Right cardiac atrium (tissue), 5 donors: ENCODE measurements around the gene PSPC1. TPM values are rescaled to one million over a fixed set of nuclear protein-coding genes. Genes with fewer than 3 reads are reported as not detected.
"Not testable (repeated sequence)": the region's sequence is repeated elsewhere in the genome, so short reads cannot be mapped to it uniquely, and the experiment has no call there.

Experiments
- ATAC-seq, 2 donors: fragments of 200-7000 bp; cut with Tn5 transposase; one replicate each; pipeline versions ENCODE4 v1.8.0 to v1.9.1; 2020; ENCODE audit warnings: moderate library complexity in 2 of 2, mild to moderate bottlenecking in 1 of 2
- DNase-seq, 3 donors: peaks; one replicate each; pipeline ENCODE4 v3.0.0-alpha.2; 2020
- H3K27ac ChIP-seq: one replicate; pipeline ENCODE4 v1.5.1; 2013; ENCODE audit warnings: mild to moderate bottlenecking, low read length, control low read depth, moderate library complexity
- H3K27me3 ChIP-seq: one replicate; pipeline ENCODE4 v1.6.1; 2013; ENCODE audit not compliant: control insufficient read depth, insufficient read depth
- H3K4me1 ChIP-seq: one replicate; pipeline ENCODE4 v1.6.1; 2013; ENCODE audit warnings: low read length; ENCODE audit not compliant: control insufficient read depth, insufficient read depth
- H3K4me3 ChIP-seq: one replicate; pipeline ENCODE4 v1.5.1; 2013; ENCODE audit warnings: low read length, control low read depth
- H3K9me3 ChIP-seq: one replicate; pipeline ENCODE4 v1.6.1; 2013; ENCODE audit warnings: low read length; ENCODE audit not compliant: control insufficient read depth
- WGBS: extraction: QIAGEN DNeasy Blood & Tissue Kit; methylation state at CpG from one replicate; pipeline ENCODE4 v1.1.7; 2013; 5-methylcytosine and 5-hydroxymethylcytosine counted together
- intact Hi-C, 4 donors: fragments of 100-400 bp; cut with DNase I; formaldehyde crosslinking; loops; one replicate each; pipeline versions ENCODE4 v1.11.0 to v1.14.0; 2022 to 2023
- polyA plus RNA-seq: library from polyadenylated mRNA; stranded (reverse); fragments of 200-250 nt; gene quantifications from one replicate; pipeline ENCODE4 v1.2.3, GENCODE V29; 2013
- total RNA-seq, 4 donors: library from RNA; stranded (reverse); fragmentation: NEBNext Ultra II Directional; extraction: Animal tissue kit (Norgen Biotek cat#: 25700); gene quantifications; one replicate each; pipeline ENCODE4 v1.2.1, GENCODE V29; 2021
- donor health status: healthy with polysubstance abuse.
- donor health status: DM: no; HTN: yes; CAD: no.
- donor health status: DM: no; HTN: no; CAD: no.
- donor health status: DM: no; HTN: yes; CAD: no; lungs with severe emphysema.
- donor health status: DM: yes; HTN: yes; CAD: no.

PSPC1 gene
- total and polyA plus RNA-seq, 5 donors = 25.4 to 29.1 (median 28.4) TPM

DNA sequence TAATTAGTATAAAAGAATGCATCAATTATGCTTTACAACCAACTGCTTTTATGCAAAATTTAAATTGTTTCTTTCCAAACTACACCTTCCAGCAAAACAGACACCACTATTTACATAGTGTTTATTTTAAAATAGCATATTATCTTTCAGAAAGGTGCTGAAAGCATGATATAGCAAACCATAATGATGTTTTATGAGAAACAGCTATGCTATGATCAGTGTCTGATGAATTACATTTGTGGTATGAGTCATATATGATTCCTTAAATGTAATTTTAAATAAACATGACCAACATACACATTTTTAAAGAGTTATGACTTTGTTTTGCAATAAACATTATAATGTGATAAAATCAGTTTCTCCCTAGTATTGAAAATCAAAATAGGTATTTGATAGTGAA, 81.1 kb downstream of the PSPC1 start:
- H3K27me3 ChIP-seq, intact Hi-C loops, H3K4me1 ChIP-seq, H3K27ac ChIP-seq, H3K9me3 ChIP-seq, H3K4me3 ChIP-seq, ATAC-seq, DNase-seq: not testable (repeated sequence)

GRCh38 chr13:19700963-19701362, 81.8 kb downstream of the PSPC1 start:
- H3K4me3 ChIP-seq, H3K9me3 ChIP-seq, H3K4me1 ChIP-seq, H3K27ac ChIP-seq, H3K27me3 ChIP-seq, intact Hi-C loops, DNase-seq, ATAC-seq: not testable (repeated sequence)
- 88% methylated on average over 3 of the region's 5 CpGs for WGBS

GRCh38 chr13:19695829-19696228, 86.9 kb downstream of the PSPC1 start:
- WGBS = 78% methylated on average over 3 of the region's 3 CpGs
- intact Hi-C loops = no loop called here

GRCh38 chr13:19695428-19695827, 87.3 kb downstream of the PSPC1 start:
- Histone ChIP-seq H3K4me3 (no peak overlapping the region), H3K9me3 (no peaks in the 10 kb centered on the region), H3K27me3 (no peaks in the 10 kb centered on the region), H3K27ac (no peak overlapping the region), H3K4me1 (no peaks in the 10 kb centered on the region)
- DNase-seq (no peak), ATAC-seq (no peak)
- intact Hi-C loops = no loop called here
- WGBS = 79% methylated on average over 1 of the region's 1 CpG

More at GRCh38 chr13:19695829-19696228, 86.9 kb downstream of the PSPC1 start:
- Histone ChIP-seq H3K4me1 (no peaks in the 10 kb centered on the region), H3K9me3 (no peaks in the 10 kb centered on the region), H3K4me3 (no peak overlapping the region), H3K27ac (no peak overlapping the region), H3K27me3 (no peaks in the 10 kb centered on the region)
- no peak for ATAC-seq
- no peak for DNase-seq

DNA sequence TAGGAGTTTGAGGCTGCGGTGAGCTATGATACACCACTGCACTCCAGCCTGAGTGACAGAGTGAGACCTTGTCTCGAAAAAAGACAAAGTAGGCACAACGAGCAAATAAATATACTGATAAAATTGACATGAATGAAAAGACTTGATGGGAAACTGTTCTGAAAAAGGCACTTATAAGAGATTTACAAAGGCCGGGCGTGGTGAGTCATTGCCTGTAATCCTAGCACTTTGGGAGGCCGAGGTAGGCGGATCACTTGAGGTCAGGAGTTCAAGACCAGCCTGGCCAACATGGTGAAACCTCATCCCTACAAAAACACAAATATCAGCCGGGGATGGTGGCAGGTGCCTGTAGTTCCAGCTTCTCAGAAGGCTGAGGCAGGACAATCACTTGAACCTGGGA, 91.3 kb downstream of the PSPC1 start:
- H3K4me3 ChIP-seq, H3K27me3 ChIP-seq, H3K9me3 ChIP-seq, H3K4me1 ChIP-seq, DNase-seq, H3K27ac ChIP-seq, ATAC-seq, intact Hi-C loops: not testable (repeated sequence)
- WGBS = 96% methylated on average over 8 of the region's 8 CpGs

DNA sequence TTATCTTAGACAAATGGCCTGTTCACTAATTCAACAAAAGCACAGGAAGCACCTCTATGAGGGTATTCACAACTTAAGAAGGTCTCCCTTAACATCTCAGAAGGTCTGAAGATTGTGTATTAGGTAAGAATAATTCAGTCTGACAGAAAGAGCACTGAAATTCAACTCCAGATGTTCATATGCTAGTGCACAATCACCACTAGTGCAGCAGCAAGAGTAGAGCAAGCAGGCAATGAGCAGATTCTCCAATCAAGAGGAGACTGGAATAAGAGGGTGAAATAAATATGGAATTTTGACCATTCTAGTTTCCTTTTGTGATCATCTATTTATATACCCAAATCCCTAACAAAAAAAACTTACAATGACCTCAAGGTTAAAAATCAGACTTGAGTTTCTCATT, 97.3 kb downstream of the PSPC1 start:
- Histone ChIP-seq H3K27me3 (no peaks in the 10 kb centered on the region), H3K4me1 (peaks cover 1% of the 10 kb centered on the region), H3K4me3 (no peak overlapping the region), H3K9me3 (no peaks in the 10 kb centered on the region), H3K27ac (no peak overlapping the region)
- intact Hi-C loops = no loop called here
- DNase-seq (no peak), ATAC-seq (no peak)

DNA sequence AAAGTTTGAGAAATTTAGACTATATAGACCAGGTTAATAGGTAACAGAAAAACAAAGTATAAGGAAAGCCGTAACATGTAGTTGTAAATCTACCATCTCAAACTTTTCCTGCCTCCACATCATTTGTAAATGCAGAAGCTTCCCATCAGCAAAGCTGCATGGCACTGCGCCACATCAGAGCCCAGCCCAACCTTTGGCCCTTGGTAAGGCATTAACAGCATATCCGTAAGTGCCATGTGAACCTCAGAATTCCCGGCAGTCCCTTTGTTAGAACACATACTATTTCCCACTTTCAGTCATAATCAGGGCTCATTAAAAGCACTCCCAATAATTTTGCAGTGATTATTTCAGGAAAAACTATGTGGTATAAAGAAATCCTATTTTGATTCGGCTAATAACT, 97.7 kb downstream of the PSPC1 start:
- intact Hi-C loops = no loop called here
- Histone ChIP-seq H3K4me1 (peaks cover 1% of the 10 kb centered on the region), H3K27me3 (no peaks in the 10 kb centered on the region), H3K27ac (no peak overlapping the region), H3K4me3 (no peak overlapping the region), H3K9me3 (no peaks in the 10 kb centered on the region)
- no peak for DNase-seq
- ATAC-seq = no peak
- WGBS = 62% methylated on average over 5 of the region's 5 CpGs

DNA sequence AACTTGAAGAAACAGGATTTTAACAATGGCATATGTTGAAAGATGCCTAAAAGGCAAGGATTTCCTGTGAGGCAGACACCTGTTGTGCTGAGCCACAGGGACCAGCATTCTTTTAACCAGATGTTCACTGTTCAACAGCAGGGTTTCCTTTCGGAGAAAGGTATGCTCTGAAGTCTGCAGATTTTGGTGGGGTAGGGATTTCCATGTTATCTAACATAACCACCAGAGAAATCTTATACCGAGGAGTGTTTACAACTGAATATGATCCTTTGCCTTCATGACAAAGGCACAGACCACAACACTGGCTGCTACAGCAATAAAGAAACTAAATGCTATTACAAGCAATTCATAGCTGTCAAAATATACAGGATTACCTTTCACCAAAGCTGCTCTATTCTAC, 101.2 kb downstream of the PSPC1 start:
- H3K27me3 ChIP-seq = no peaks in the 10 kb centered on the region
- H3K27ac ChIP-seq = no peak overlapping the region
- 83% methylated on average over 2 of the region's 2 CpGs for WGBS
- no peak for DNase-seq
- no peak overlapping the region for H3K4me3 ChIP-seq
- intact Hi-C loops = no loop called here
- peaks cover 1% of the 10 kb centered on the region for H3K4me1 ChIP-seq
- no peaks in the 10 kb centered on the region for H3K9me3 ChIP-seq
- no peak for ATAC-seq

GRCh38 chr13:19680751-19681150, 102.0 kb downstream of the PSPC1 start:
- 96% methylated on average over 7 of the region's 7 CpGs for WGBS
- ATAC-seq (no peak), DNase-seq (no peak)
- intact Hi-C loops = no loop called here
- Histone ChIP-seq H3K4me3 (no peak overlapping the region), H3K4me1 (no peaks in the 10 kb centered on the region), H3K9me3 (no peaks in the 10 kb centered on the region), H3K27ac (no peak overlapping the region), H3K27me3 (no peaks in the 10 kb centered on the region)

DNA sequence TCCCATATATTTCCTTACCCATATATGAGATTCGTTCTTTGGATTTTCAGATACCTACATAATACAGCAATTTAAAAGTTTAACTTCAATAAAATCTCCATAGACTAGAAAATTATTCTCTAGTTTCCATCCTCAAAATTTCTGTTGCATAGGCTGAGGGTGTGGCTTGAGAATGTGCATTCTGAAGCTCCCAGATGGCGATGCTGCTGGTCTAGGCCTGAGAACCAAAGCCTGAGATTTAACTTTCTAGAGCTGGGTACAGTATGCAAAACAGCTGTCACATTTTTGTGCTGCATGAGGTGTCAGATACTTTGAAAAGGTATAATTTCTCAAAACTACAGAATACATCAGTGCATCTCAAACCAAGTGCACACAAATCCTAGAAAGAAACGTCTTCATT, 106.6 kb downstream of the PSPC1 start:
- Histone ChIP-seq H3K9me3 (no peaks in the 10 kb centered on the region), H3K4me1 (no peaks in the 10 kb centered on the region), H3K4me3 (no peak overlapping the region), H3K27ac (no peak overlapping the region), H3K27me3 (no peaks in the 10 kb centered on the region)
- WGBS = 91% methylated on average over 3 of the region's 3 CpGs
- DNase-seq (no peak), ATAC-seq (no peak)
- intact Hi-C loops = no loop called here

GRCh38 chr13:19674898-19675297, 107.8 kb downstream of the PSPC1 start:
- Histone ChIP-seq H3K27me3 (no peaks in the 10 kb centered on the region), H3K9me3 (no peaks in the 10 kb centered on the region), H3K27ac (no peak overlapping the region), H3K4me1 (no peaks in the 10 kb centered on the region), H3K4me3 (no peak overlapping the region)
- intact Hi-C loops = no loop called here
- DNase-seq = no peak
- WGBS = 92% methylated on average over 10 of the region's 10 CpGs
- ATAC-seq = no peak
